Small intestine (tissue), 7 donors: ENCODE measurements around the gene ADAMTS2. TPM values are rescaled to one million over a fixed set of nuclear protein-coding genes. Genes with fewer than 3 reads are reported as not detected.

ENCODE experiments used
- DNase-seq, 2 donors: peaks; one replicate each; pipeline versions ENCODE4 v3.0.0 to v3.0.0-alpha.2; 2013
- FAIRE-seq: peaks from 2 replicates; lab custom pipeline; 2012; peaks lifted over from hg19 to GRCh38; lab: Jason Lieb, UNC
- H3K27ac ChIP-seq, 3 donors: one replicate each; pipeline ENCODE4 v1.5.1; 2013; ENCODE audit warnings: low read length in 2 of 3, mild to moderate bottlenecking in 2 of 3, control low read depth in 1 of 3, inconsistent platforms in 1 of 3, low read depth in 1 of 3, moderate library complexity in 1 of 3
- H3K27me3 ChIP-seq, 3 donors: one replicate each; pipeline ENCODE4 v1.6.1; 2013; ENCODE audit warnings: low read length in 3 of 3, inconsistent platforms in 1 of 3; ENCODE audit not compliant: control insufficient read depth in 3 of 3, insufficient read depth in 3 of 3
- H3K36me3 ChIP-seq, 3 donors: one replicate each; pipeline ENCODE4 v1.6.1; 2013; ENCODE audit warnings: low read length in 3 of 3, inconsistent platforms in 1 of 3, low read depth in 1 of 3, mild to moderate bottlenecking in 1 of 3, moderate library complexity in 1 of 3; ENCODE audit not compliant: control insufficient read depth in 3 of 3, insufficient read depth in 2 of 3
- H3K4me1 ChIP-seq, 3 donors: one replicate each; pipeline ENCODE4 v1.6.1; 2013; ENCODE audit warnings: low read length in 2 of 3, inconsistent platforms in 1 of 3, low read depth in 1 of 3, mild to moderate bottlenecking in 1 of 3, moderate library complexity in 1 of 3; ENCODE audit not compliant: control insufficient read depth in 3 of 3, insufficient read depth in 2 of 3
- H3K4me3 ChIP-seq, 3 donors: one replicate each; pipeline ENCODE4 v1.5.1; 2013; ENCODE audit warnings: low read length in 3 of 3, control low read depth in 1 of 3, inconsistent platforms in 1 of 3, low read depth in 1 of 3, mild to moderate bottlenecking in 1 of 3, moderate library complexity in 1 of 3
- H3K9me3 ChIP-seq, 2 donors: one replicate each; pipeline ENCODE4 v1.6.1; 2013; ENCODE audit warnings: low read depth in 1 of 2, low read length in 1 of 2; ENCODE audit not compliant: control insufficient read depth in 2 of 2, insufficient read depth in 1 of 2
- WGBS, 3 donors: extraction: QIAGEN DNeasy Blood & Tissue Kit; methylation state at CpG; one replicate each; pipeline ENCODE4 v1.1.7; 2013; 5-methylcytosine and 5-hydroxymethylcytosine counted together
- polyA plus RNA-seq, 4 donors: library from polyadenylated mRNA; stranded (reverse) in 3 of 4; unstranded in 1 of 4; fragments of 200-250 nt in 3 of 4; fragments of 120-200 nt in 1 of 4; gene quantifications; one replicate each; pipeline versions ENCODE4 v1.2.1 to v1.2.3, GENCODE V29; 2013
- donor health status: healthy with polysubstance abuse.
- donor health status: control.
- donor health status: control.
- donor health status: Bipolar disorder and iron deficiency.
- donor health status: healthy.

Gene ADAMTS2
- polyA plus RNA-seq, 4 donors: 0.22 to 6.3 (median 2.4) TPM

GRCh38 chr5:179131886-179132585 is 213.2 kb downstream of the ADAMTS2 start:
- DNase-seq: no peak
- FAIRE-seq: no peak
- Histone ChIP-seq H3K27me3 (no peaks in the 10 kb centered on the region), H3K9me3 (no peaks in the 10 kb centered on the region), H3K4me3 (no peak overlapping the region), H3K36me3 (no peaks in the 10 kb centered on the region), H3K4me1 (no peaks in the 10 kb centered on the region), H3K27ac (no peak overlapping the region)
- 67 to 81% (median 68%) methylated on average over 14 to 15 of the region's 15 CpGs for WGBS, 3 donors

- WGBS, 3 donors: 72 to 84% (median 73%) methylated on average over 10 of the region's 10 CpGs
- DNase-seq: no peak
These were observed 213.9 kb downstream of the ADAMTS2 start for GRCh38 chr5:179131321-179131835.

GRCh38 chr5:179130101-179130681 is 215.1 kb downstream of the ADAMTS2 start:
- Histone ChIP-seq H3K36me3 (no peaks in the 10 kb centered on the region), H3K4me3 (no peak overlapping the region), H3K27me3 (no peaks in the 10 kb centered on the region), H3K27ac (no peak overlapping the region), H3K9me3 (no peaks in the 10 kb centered on the region), H3K4me1 (no peaks in the 10 kb centered on the region)
- WGBS, 3 donors: 87 to 89% (median 87%) methylated on average over 14 of the region's 14 CpGs
- DNase-seq: no peak
- no peak for FAIRE-seq

More at GRCh38 chr5:179131321-179131835, 213.9 kb downstream of the ADAMTS2 start:
- Histone ChIP-seq H3K4me3 (no peak overlapping the region), H3K27ac (no peak overlapping the region), H3K27me3 (no peaks in the 10 kb centered on the region), H3K36me3 (no peaks in the 10 kb centered on the region), H3K4me1 (no peaks in the 10 kb centered on the region), H3K9me3 (no peaks in the 10 kb centered on the region)
- FAIRE-seq: no peak

- Histone ChIP-seq H3K9me3 (no peaks in the 10 kb centered on the region), H3K27ac (no peak overlapping the region), H3K4me1 (no peaks in the 10 kb centered on the region), H3K4me3 (no peak overlapping the region), H3K27me3 (no peaks in the 10 kb centered on the region), H3K36me3 (no peaks in the 10 kb centered on the region)
- 80 to 84% (median 82%) methylated on average over 16 to 18 of the region's 18 CpGs for WGBS, 3 donors
- no peak for DNase-seq
- FAIRE-seq: no peak
These were observed 215.6 kb downstream of the ADAMTS2 start for GRCh38 chr5:179129607-179130071.

GRCh38 chr5:179128976-179129375 is 216.3 kb downstream of the ADAMTS2 start:
- 67 to 84% (median 68%) methylated on average over 14 of the region's 14 CpGs for WGBS, 3 donors
- no peaks in the 10 kb centered on the region for H3K9me3 ChIP-seq
- no peak for FAIRE-seq
- no peak for DNase-seq
- H3K27ac ChIP-seq: no peak overlapping the region
- H3K36me3 ChIP-seq: no peaks in the 10 kb centered on the region
- H3K4me1 ChIP-seq: no peaks in the 10 kb centered on the region
- no peaks in the 10 kb centered on the region for H3K27me3 ChIP-seq
- no peak overlapping the region for H3K4me3 ChIP-seq

GRCh38 chr5:179128041-179128365 is 217.3 kb downstream of the ADAMTS2 start:
- H3K4me1 ChIP-seq: no peaks in the 10 kb centered on the region
- no peaks in the 10 kb centered on the region for H3K36me3 ChIP-seq
- peaks cover 0 to 3% of the 10 kb centered on the region in 2 donors for H3K9me3 ChIP-seq
- 89 to 92% (median 90%) methylated on average over 10 of the region's 10 CpGs for WGBS, 3 donors
- no peak overlapping the region for H3K4me3 ChIP-seq
- FAIRE-seq: no peak
- H3K27me3 ChIP-seq: no peaks in the 10 kb centered on the region
- no peak for DNase-seq
- no peak overlapping the region for H3K27ac ChIP-seq

- no peaks in the 10 kb centered on the region for H3K36me3 ChIP-seq
- peaks cover 0 to 9% of the 10 kb centered on the region in 2 donors for H3K9me3 ChIP-seq
- FAIRE-seq (no peak), DNase-seq (no peak)
- H3K27ac ChIP-seq: no peak overlapping the region
- H3K27me3 ChIP-seq: no peaks in the 10 kb centered on the region
- no peak overlapping the region for H3K4me3 ChIP-seq
- 81 to 88% (median 86%) methylated on average over 21 of the region's 21 CpGs for WGBS, 3 donors
- H3K4me1 ChIP-seq: no peaks in the 10 kb centered on the region
These were observed 217.9 kb downstream of the ADAMTS2 start for GRCh38 chr5:179127136-179128040.

GRCh38 chr5:179126506-179126991 is 218.7 kb downstream of the ADAMTS2 start:
- Histone ChIP-seq H3K4me3 (no peak overlapping the region), H3K9me3 (peaks cover 0 to 15% of the 10 kb centered on the region in 2 donors), H3K27me3 (no peaks in the 10 kb centered on the region), H3K36me3 (no peaks in the 10 kb centered on the region), H3K27ac (no peak overlapping the region), H3K4me1 (no peaks in the 10 kb centered on the region)
- FAIRE-seq: no peak
- 76 to 85% (median 85%) methylated on average over 14 of the region's 14 CpGs for WGBS, 3 donors
- DNase-seq: no peak
